HG03520 (cell line): ENCODE measurements around the gene STRC.
"Not testable (repeated sequence)": the region's sequence is repeated elsewhere in the genome, so short reads cannot be mapped to it uniquely, and the experiment has no call there.

Experiments used
- ATAC-seq: cut with Tn5 transposase; IDR thresholded peaks from one replicate; pipeline ENCODE4 v1.9.1; 2021; ENCODE audit warnings: mild to moderate bottlenecking, moderate library complexity; ENCODE audit not compliant: unreplicated experiment

The STRC gene

GRCh38 chr15:43618700-43619099 is at the start of gene STRC:
Gene STRC, minus strand, starts transcription at chr15:43618800. Its CDS starts 78 bp downstream, at chr15:43618722.
- ATAC-seq: not testable (repeated sequence)

DNA sequence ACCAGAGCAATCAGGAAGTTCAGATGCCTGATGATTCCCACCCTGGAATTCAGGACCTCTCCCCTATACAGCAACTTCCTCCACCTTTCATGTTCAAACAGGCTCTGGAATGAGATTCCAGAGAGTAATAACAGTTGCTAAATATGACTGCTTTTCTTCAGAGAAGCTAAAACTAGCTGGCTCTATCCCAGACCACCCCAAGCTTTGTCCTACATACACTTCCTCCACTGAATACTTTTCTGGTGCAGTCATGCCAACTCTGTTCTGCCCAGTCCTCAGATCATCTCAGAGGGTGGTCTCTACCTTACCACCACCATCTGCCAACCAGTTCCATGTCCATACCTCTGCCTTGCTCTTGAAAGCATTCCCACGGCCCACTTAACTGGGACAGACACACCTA is 47.6 kb upstream of the STRC start:
- not testable (repeated sequence) for ATAC-seq

DNA sequence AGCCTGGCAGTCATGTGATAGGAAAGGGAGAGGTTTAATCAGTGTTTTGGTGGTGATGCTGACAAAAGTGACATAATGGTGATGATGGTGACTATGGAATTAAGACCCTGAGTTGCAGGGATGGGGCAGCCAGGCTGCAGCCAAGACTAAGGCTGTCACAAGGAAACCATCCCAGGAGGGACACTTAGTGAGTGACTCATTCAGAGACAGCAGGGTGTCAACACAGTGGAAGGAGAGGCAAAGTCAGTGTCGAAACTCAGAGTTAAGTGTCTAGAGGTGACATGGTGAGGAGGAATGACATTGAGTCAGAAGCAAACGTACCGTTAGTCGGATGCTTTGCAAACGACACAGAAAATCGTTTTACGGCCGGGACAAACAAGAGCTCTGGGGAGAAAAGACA is 44.7 kb upstream of the STRC start:
- not testable (repeated sequence) for ATAC-seq

DNA sequence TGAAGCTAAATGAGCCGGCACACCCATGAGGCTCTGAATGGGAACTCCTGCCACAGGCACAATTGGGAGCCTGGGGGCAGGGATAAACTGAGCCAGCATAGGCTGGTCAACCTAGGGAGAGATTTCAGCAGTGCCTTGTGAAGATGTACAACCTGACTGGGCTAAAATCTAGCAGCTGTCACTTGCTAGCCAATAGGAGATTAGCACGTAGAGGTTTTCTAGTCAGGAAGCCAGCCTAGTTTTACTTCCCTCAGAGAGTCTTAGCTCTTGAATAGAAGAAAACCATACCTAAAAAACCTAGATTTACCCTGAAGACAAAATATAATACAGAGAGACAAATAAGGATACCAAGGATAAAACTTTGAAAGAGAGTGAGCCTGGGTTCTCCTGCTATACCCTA is 43.7 kb upstream of the STRC start:
- ATAC-seq: not testable (repeated sequence)

DNA sequence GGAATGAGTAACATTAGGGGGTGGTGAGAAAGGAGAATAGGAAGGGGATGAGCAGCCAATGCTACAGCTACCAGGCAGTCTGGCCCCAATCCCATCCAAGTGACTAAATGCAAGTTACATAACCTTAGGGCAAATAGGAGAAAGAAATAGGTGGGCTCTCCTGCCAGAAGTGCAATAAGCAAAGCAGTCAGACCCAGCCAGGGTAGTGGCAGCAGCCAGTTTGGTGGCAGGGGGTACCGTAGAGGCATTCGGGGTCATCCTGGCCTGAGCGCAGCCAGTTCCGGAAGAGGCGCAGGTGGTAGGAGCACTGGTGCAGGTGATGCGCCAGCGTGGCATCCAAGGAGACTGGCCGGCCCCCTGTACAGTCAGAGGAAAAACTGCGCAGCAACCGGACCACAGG is 41.1 kb upstream of the STRC start:
- not testable (repeated sequence) for ATAC-seq

DNA sequence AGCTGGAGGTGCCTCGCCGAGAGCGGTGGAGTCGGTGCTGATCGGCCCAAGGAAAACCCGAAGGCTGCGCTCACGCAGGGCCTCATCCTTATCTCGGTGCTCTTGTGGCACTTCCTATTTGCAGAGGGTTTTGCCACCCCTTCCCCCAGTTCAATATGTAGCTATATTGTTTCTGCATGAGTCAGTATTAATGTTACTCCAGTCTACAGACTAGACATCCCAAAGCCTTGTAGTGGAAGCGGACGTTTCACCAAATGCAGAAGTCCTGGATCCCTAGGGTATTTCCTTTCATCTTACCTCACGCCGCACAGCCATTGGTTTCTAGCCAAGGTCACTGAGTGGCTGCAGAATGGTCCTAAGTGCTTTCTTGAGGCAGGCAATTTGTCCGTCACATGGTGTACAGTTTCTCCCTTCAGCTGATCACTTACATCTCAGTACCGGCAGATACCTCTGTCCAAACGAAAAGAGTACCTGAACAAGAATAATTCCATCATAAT is 30.9 kb upstream of the STRC start:
- ATAC-seq: not testable (repeated sequence)

GRCh38 chr15:43648649-43649429 is 30.2 kb upstream of the STRC start, which contains the start of gene CATSPER2:
Gene CATSPER2, minus strand, starts transcription at chr15:43648844. Its CDS starts 783 bp downstream, at chr15:43648061.
- ATAC-seq: no peak

DNA sequence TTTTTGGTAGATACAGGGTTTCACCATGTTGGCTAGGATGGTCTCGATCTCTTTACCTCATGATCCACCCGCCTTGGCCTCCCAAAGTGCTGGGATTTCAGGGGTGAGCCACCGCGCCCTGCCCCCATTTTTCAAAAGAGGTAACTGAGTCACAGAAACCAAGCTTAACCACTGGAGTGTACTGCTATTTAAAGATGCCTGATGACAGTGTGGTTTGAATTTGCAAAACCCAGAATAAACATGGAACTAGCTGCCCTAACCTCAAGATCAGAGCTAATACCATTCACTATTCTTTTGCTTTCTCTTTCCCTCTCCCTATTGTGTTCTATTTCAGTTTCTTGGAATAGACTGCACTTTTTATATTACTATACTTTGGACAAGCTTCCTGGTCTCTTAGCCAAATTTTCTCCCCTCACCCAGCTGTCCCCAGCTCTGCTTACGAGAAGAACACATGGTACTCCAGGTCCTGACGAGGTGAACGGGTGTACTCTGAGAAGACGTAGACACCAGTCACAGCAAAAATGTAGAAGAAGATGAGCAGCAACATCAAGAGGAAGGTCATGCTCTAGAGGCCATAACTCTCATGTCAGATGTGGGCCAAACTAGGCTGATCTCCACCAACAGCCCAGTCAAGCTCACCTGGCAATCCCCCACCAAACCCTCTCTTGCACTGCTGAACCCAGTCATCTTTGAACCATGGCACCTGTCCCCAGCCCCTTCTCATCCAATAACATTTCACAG is 20.0 kb upstream of the STRC start:
- not testable (repeated sequence) for ATAC-seq

DNA sequence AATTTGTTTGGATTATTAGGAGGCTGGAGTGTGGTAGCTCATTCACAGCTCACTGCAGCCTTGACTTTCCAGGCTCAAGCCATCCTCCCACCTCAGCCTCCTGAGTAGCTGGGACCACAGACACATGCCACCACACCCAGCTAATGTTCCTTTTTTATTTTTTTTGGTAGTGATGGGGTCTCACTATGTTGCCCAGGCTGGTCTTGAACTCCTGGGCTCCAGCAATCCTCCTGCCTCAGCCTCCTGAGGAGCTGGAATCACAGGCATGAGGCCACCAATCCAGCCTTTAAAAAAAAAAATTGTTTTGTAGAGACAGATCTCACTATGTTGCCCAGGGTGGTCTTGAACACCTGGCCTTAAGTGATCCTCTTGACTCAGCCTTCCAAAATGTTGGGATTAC is 8.3 kb upstream of the STRC start:
- not testable (repeated sequence) for ATAC-seq

DNA sequence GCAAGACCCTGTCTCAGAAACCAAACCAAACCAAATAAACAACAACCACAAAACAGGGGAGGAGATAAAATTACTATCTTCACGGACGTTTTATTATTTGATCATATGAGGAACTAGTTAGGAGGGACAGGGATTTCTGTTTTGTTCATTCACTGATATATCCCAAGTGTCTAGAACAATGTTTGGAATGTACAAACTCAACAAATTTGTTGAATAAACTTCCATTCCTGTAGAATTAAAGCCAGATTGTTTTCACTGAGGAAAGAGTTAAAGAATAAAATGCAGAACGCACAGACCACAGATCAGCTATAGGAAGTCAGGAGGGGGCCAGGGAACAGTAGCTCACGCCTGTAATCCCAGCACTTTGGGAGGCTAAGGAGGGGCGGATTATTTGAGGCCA is 6.5 kb upstream of the STRC start:
- no peak for ATAC-seq

DNA sequence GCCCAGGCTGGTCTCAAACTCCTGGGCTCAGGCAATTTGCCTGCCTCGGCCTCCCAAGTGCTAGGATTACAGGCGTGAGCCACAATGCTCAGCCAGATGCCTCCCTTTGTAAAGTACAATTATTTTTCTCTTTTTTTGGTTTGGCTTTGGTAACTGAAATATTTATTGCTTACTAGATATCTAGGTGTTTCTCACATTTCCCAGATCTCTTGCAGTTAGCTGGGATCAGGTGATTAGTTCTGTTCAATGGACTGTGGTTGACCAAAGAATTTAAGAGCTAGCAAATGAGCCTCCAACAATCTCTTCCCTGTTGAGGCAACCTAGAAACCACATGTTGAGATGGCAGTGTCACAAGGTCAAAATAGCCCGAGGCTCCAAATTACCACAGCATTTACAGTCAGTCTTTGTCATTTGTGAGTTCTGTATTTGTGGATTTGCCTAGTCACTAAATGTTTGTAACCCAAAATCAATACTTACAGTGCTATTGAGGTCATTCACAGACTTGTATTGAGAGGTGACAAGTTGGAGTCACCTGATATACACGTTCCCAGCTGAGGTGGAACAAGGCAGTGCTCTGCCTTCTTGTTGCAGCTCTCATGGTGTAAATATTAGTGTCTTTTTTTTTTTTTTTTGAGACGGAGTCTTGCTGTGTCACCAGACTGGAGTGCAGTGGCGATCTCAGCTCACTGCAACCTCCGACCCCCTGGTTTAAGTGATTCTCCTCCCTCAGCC is 3.6 kb upstream of the STRC start:
- ATAC-seq: not testable (repeated sequence)

DNA sequence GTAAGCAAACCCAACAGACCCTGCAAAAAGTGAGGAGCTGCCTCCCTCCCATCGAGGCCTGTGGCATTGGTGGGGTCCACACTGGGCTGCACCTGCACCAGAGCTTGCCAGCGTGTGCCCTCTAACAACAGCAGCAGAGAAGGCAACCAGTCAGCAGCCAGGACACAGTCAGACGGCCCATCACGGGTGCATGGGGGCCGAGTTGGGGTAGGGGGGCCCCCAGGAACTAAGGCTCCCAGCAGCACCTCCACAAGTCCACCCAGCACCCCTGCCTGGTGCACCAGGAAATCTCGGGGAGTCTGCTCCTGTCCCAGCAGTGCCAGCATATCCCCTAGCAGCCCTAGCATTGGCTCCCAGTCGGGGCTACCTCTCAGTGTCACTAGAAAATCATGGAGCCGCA is 850 bp downstream of the STRC start:
- ATAC-seq: not testable (repeated sequence)

DNA sequence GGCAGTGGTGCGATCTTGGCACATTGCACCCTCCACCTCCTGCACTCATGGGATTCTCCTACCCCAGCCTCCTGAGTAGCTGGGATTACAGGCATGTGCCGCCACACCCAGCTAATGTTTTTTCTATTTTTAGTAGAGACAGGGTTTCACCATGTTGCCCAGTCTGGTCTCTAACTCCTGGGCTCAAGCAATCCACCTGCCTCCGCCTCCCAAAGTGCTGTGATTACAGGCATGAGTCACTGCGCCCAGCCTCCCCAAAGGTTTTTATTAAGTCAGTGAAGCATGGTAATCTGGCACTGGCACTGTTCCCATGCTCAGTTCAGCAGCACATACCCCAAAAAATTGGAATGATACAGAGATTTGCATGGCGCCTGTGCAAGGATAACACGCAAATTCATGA is 16.4 kb downstream of the STRC start:
- ATAC-seq: not testable (repeated sequence)

DNA sequence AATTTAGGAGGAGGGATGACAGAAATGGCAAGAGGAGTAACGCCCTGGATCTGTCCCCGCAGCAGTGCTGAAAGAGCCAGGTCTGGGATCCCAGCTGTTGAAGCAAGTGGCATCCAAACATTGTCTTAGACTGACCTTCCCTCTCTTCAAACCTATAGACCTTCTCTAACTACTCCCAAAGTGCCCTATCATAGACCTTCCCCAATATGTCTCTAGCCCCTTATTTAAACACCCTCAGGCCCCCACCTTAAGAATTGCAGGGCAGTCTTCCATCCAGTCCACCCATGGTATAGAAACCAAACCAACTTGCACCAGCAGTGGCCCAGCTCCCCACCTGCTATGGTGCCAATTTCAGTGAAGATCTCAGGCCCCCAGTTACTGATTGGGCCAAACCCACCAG is 18.4 kb downstream of the STRC start:
- not testable (repeated sequence) for ATAC-seq

DNA sequence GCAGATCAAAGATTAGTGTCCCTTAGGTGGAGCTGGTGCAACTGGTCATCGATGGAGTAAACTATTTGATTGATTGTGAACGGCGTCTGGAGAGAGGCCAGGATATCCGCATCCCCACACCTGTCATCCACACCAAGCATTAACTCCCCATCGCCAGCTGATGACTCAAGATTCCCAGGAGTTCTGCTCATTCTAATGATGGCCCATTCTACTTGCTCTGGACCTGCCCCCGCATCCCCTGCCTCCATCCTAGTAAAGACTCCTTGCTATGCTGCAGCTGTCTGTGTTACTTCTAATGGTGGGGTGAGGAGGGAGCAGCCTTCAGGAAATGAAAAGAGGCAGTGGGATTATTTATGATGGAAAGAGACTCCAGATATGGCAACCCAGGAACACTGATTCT is 19.5 kb downstream of the STRC start:
- not testable (repeated sequence) for ATAC-seq

DNA sequence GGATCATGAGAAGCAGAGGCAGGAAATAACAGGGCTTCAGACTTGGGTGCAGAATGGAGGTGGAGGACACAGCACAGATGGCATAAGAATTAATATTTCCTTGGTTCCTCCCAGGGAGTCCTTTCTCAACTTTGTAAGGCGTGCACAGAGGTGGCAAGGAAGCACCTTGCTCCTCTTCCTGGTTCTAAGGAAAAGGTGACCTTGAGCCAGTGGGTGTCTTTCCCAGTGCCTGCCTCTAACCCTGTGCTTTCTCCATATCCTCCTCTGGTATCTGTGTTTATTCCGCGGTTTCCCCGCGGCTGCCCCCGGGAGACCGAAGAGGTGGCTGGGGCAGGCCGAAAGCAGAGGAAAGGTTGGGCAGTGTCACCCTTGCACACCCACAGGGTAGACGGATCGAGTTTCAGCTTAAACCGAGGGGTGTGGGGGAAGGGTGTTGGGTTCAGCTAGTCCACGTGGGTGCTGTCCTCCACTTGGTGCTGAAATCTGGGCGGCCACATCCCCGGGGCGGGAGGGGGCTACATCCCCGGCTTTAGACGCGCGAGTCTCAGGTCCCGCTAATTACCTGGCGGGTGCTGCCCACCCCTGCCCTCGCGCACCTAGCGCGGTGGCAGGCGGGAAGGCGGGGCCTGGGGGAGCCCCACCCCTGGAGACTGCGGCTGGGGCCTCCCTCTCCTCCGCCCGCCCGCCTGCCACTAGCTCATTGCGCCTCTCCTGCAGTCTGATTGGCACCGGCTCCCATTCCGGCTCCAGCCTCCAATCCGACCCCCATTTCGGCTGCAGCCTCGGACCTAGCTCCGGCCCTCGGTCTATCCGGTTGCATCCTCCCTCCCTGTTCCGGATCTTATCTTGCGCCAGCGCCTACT is 25.0 kb downstream of the STRC start, which contains the start of gene CKMT1B:
TSS of gene CKMT1B (plus strand) at position 700 of the 863 bp plus-strand sequence. CDS start 192 bp downstream, outside the sequence.
- ATAC-seq: not testable (repeated sequence)

DNA sequence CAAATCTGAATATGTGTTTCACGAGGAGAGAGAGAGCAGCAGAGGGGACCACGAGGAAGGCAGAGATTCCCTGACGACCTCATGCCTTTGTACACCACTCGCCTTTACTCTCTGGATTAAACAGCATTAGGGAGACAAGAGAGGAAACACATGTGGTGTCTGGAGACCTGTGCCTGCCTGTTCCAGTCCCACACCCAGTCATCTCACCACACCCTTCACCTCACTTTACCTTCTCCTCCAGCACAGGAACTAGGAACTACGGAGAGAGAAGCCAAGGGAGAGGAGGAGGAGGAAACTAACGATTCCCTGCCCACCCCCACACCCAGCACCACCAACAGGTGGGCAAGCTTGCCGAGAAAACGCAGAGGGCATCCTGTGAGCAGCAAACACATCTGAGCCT is 25.8 kb downstream of the STRC start:
- ATAC-seq: not testable (repeated sequence)

GRCh38 chr15:43589778-43590466 is 28.7 kb downstream of the STRC start, which contains the start of gene PPIP5K1:
Gene PPIP5K1, minus strand, starts transcription at chr15:43590208. Its CDS starts 5,704 bp downstream, at chr15:43584504.
- peak; percentile 86 for ATAC-seq

- ATAC-seq: not testable (repeated sequence)
Observed at GRCh38 chr15:43574607-43575006, 44.0 kb downstream of the STRC start.
